Medulla oblongata (tissue), 1 donor: ENCODE results near the gene RPL12.

Experiments used
- DNase-seq: peaks from one replicate; pipeline ENCODE4 v3.0.0-alpha.2; 2015; ENCODE audit errors: extremely low spot score

The RPL12 gene

DNA sequence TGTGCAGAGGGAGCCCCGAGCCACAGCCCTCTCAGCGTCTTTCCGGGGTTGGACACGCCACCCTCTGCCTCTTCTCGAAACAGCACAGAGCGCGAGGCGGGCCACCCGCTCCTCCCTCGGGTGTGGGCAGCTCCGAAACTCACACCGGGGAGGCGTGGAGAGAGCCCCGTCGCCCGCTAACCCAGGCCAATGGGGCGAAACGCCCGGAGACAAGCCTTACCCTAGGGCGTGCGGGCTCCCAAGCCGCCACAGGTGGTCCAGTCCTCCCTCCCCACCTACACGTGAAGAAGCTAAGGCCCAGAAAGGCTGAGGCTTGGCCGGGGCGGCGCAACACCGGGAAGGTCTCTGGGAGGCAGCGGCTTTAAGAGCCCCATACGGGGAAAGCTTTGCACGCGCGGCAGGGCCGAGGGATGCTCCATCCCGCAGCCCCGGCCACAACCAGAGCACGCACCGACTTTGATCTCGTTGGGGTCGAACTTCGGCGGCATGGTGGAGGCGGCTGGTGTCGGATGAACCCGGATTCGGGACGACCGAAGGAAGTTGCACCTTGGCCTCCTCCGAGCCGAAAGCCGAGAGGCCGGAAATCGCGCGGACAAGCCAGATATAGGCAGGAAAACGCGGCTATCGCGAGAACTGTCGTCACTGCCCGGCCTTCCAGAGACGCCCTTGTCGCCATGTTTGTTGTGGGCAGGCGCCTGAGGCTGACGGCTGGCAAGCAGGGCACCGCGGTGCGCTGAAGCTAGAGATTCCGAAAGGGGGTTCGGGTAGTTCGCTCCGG is at the start of gene RPL12, which contains the start of gene LRSAM1:
TSS of gene RPL12 (minus strand) at position 577 of the 778 bp plus-strand sequence. CDS start at position 488, 89 bp downstream.
TSS of gene LRSAM1 (plus strand) at position 681 of the 778 bp plus-strand sequence. CDS start 3,018 bp downstream, outside the sequence.
- peak; percentile 97 for DNase-seq

DNA sequence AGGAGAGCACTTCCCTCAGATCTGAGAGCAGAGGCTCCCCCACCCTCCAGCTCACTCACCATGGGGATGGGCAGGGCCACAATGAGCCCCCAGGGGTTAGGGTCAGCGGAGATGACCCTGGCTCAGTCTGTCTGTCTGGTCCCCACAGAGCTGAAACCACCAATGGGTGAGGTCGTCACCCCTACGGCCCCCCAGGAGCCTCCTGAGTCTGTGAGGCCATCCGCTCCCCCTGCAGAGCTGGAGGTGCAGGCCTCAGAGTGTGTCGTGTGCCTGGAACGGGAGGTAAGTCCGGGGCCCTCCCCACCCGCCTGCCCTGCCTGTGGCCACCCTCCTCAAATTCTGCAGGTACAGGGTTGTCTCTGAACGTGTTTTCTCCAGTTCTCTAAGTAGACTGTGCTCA is 49.7 kb upstream of the RPL12 start:
- DNase-seq: no peak

- no peak for DNase-seq
These were observed 49.2 kb upstream of the RPL12 start for GRCh38 chr9:127500399-127500798.

- DNase-seq: no peak
These were observed 47.1 kb upstream of the RPL12 start for GRCh38 chr9:127498298-127498697.

GRCh38 chr9:127497656-127498290 is 46.6 kb upstream of the RPL12 start:
- DNase-seq: no peak

GRCh38 chr9:127496974-127497373 is 45.8 kb upstream of the RPL12 start:
- DNase-seq: no peak

GRCh38 chr9:127495884-127496555 is 44.8 kb upstream of the RPL12 start:
- DNase-seq: no peak

DNA sequence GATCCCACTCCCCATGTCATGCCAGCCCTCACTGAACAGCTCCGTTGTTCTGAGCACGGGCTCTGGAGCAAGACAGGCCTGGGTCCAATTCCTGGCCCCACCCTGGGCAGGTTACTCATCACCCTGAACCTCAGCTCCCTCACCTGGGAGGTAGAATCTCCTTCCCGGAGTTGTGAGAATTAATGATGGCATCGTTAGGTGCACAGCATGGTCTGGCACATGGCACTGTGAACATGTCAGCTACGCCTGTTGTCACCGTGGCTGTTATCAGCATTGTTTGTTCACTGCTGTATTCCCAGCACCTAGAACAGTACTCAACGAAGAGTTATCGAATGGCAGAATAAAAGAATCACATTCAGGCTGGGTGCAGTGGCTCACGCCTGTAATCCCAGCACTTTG is 43.1 kb upstream of the RPL12 start:
- DNase-seq: no peak

DNA sequence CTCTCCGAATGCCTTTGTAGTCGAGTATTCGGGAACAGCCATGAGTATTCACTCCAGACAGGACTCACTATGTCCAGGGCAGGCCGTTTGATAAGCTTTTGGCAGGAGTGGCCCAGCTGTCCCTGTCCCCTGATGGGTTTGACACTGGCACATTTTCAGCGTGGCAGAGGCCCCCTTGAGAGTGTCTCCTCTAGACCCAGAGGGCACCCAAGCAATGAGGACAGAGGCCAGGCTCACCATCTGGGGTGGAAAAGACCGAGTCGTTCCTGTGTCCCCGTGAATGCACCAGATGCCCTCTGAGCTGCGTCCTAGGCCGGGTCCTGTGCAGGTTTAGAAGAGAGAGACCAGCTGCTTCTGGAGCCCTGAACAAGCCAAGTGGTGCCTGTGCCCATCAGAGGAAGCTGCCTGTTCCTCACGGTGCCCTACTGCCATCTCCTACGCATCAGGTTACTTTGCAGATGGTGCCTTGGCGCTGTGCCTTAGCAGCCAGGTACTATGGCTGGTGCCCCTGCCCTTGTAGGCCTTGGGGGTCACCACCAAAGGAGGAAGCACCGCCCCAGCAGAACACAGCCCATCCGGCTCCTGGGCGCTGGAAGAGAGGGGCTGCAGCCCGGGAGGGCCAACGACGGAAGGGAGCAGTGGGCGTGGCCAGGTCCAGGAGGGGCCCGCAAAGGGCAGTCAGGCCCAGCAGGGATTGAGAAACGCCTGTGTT is 42.5 kb upstream of the RPL12 start:
- no peak for DNase-seq

DNA sequence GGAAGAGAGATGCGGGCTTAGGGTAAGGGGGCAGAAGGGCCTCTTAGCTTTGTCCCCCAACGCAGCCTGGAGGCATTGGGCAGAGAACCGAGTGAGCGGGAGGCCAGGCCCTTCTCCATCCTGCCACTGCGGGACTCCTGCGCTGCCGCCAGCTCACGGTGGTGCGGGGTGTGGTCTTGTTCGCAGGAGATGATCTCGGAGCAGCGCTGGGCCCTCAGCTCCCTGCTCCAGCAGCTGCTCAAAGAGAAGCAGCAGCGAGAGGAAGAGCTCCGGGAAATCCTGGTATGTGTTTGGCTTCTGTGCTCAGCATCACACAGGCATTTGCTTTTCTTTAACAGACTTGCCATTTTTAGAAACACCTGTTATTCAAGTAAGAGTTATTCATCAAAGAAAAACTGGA is 41.4 kb upstream of the RPL12 start:
- DNase-seq: no peak

DNA sequence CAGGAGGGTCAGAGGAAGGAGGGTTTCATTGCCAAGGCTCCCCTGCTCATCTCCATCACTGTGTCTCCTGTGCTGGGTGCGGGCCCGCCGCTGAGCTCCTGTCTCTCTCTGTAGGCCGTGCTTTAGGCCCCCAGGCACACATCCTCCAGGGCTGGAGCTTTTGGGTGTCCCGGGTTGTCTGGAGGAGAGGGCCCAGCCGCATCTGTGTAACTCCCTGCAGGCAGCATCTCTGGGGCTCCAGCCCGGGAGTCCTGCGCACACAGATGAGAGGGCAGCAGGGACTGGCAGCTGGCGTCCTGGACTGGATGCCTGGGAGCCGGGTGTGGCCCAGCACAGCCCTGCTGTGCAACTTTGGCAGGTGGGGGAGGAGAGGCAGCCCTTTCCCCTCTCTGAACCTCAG is 40.3 kb upstream of the RPL12 start:
- DNase-seq: no peak

- DNase-seq: no peak
These were observed 39.5 kb upstream of the RPL12 start for GRCh38 chr9:127490535-127491230.

GRCh38 chr9:127489471-127490115 is 38.4 kb upstream of the RPL12 start:
- DNase-seq: no peak

DNA sequence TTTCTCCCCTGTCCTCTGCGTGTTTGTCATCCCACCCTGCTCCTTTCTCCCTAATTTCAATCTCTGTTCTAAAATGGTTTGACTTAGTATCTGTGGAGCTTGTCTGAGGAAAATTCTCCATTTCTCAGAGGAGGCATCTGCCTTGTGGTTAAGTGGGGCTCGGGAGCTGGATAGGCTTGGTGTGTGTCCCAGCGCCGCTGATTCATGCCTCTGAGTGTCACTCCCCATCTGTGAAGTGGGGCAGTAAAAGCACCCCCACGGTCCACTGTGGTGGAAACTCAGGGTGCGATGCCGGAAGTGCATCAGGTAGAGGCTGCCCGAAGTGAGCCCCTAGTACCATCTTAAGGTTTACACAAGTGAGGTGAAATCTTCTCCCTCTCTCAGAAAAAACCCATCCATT is 37.7 kb upstream of the RPL12 start:
- no peak for DNase-seq

DNA sequence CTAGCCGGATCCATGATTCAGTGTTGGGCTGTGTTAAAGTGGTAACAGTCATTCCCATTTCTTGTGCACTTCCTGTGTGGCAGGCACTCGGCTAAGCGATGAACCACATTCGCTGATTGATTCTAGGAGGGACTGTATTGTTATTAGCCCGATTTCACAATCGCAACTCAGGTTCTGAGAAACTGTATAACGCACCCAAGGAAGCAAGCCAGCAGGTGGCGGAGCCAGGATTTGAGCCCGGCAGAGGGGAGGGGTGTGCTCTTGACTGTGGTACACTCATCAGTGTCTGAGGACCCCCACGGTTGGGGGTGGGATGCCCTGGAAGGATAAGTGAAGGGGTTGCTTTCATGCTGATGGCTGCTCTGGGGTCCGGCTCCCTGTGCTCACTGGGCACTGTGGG is 34.8 kb upstream of the RPL12 start:
- no peak for DNase-seq

GRCh38 chr9:127482662-127483061 is 31.5 kb upstream of the RPL12 start:
- DNase-seq: no peak

DNA sequence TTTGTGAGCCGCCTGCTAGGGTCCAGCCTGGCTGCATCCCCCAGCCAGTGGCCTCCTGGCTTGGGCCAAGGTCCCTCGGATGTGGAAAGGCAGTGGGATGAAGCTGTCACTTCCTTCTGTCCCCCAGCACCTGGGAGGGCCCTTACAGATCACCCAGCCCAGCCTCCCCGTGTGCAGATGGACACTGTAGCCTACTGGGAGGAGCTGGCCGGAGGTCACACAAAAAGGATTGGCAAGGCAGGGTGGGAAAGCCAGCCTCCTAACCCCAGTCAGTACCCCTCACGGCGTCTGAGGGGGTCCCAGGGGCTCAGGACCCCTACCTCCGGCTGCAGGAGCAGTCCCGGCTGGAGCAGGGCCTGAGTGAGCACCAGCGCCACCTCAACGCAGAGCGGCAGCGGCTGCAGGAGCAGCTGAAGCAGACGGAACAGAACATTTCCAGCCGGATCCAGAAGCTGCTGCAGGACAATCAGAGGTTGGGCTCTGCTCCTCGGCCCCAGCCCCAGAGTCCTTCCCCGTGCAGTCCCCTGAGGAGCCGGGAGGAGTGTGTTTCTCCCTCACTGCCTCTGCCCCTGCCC is 28.4 kb upstream of the RPL12 start:
- no peak for DNase-seq

- DNase-seq: no peak
These were observed 23.4 kb upstream of the RPL12 start for GRCh38 chr9:127474592-127474991.

DNA sequence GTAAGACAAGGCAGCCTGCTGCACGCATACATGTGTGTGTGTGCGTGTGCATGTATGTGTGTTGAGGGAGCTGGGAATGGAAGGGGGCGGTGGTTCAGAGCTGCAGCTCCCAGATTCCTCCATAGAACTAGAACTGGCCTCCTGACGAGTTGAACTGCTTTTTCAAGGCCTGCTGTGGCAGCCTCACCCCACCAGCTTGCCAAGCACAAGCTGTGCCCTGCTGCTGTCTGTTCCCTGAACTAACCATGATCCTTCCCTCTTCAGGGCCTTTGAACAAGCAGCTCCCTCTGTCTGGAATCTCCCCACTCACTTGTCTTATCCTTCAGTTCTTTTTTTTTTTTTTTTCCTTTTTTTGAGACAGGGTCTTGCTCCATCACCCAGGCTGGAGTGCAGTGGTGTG is 22.7 kb upstream of the RPL12 start:
- DNase-seq: no peak

DNA sequence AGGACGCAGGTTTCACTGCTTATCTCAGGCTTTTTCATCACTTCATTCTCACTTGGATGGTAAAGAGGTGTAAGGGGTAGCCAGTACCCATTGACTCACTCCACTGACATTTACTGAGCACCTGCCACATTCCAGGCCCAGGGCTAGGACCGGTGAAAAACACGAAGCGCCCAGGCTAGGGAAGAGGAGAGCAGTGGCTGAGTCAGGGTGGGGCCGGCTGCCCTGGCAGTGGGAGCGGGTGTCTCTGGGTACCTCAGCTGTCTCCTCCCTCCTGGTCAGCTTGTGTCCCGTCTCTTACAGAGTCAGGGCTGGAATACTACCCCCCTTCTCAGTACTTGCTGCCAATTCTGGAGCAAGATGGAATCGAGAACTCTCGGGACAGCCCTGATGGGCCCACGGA is 22.3 kb upstream of the RPL12 start:
- DNase-seq: no peak

GRCh38 chr9:127470662-127471061 is 19.5 kb upstream of the RPL12 start:
- DNase-seq: no peak
